Testis (tissue), 3 donors: Measurements from ENCODE around the gene LPCAT2. TPM values are rescaled to one million over a fixed set of nuclear protein-coding genes. Genes with fewer than 3 reads are reported as not detected.

Source experiments
- DNase-seq: peaks from one replicate; pipeline ENCODE4 v3.0.0-alpha.2; 2019
- H3K27ac ChIP-seq, 2 donors: fragments of 200-600 bp; sonication (generic); one replicate each; pipeline ENCODE4 v1.5.1; 2019
- H3K27me3 ChIP-seq: fragments of 200-600 bp; sonication (generic); one replicate; pipeline ENCODE4 v1.5.1; 2019
- H3K36me3 ChIP-seq: fragments of 200-600 bp; sonication (generic); one replicate; pipeline ENCODE4 v1.5.1; 2017; ENCODE audit warnings: low read depth; ENCODE audit errors: missing control alignments
- H3K4me1 ChIP-seq: fragments of 200-600 bp; sonication (generic); one replicate; pipeline ENCODE4 v1.5.1; 2019
- H3K4me3 ChIP-seq, 2 donors: fragments of 200-600 bp; sonication (generic); one replicate each; pipeline ENCODE4 v1.5.1; 2017 to 2019
- H3K9me3 ChIP-seq: fragments of 200-600 bp; sonication (generic); one replicate; pipeline ENCODE4 v1.5.1; 2017
- POLR2A ChIP-seq: fragments of 450-650 bp; IDR thresholded peaks from one replicate; pipeline ENCODE4 v1.6.1; 2017; ENCODE audit warnings: antibody characterized with exemption, mild to moderate bottlenecking, moderate library complexity
- WGBS, 2 donors: methylation state at CpG; one replicate each; pipeline ENCODE4 v1.1.5; 2018; 5-methylcytosine and 5-hydroxymethylcytosine counted together
- intact Hi-C: fragments of 100-400 bp; cut with DNase I; formaldehyde crosslinking; loops from one replicate; pipeline ENCODE4 v1.15.1; 2023; ENCODE audit warnings: low total_unique reads
- polyA plus RNA-seq: library from polyadenylated mRNA; stranded (reverse); fragments of 350-450 nt; fragmentation: Illumina TruSeq; extraction: RNeasy Lipid Tissue Mini Kit (QIAGEN cat#74804); gene quantifications from one replicate; pipeline ENCODE4 v1.2.3, GENCODE V29; 2014; ENCODE audit warnings: low read depth, low replicate concordance; ENCODE audit not compliant: insufficient read depth
- total RNA-seq, 2 donors: library from RNA; depleted of rRNA; stranded (reverse); fragments of >200 nt; gene quantifications; one replicate each; pipeline ENCODE4 v1.2.3, GENCODE V29; 2016
- TF ChIP-seq, protein P1 (sequence below), 3 experiments: fragments of 450-650 bp in 2 of 3; fragments of 200-600 bp in 1 of 3; sonication (generic) in 1 of 3; IDR thresholded peaks; one replicate each; pipeline ENCODE4 v1.5.1; 2016 to 2019; ENCODE audit warnings: antibody characterized with exemption in 3 of 3, mild to moderate bottlenecking in 2 of 3, moderate library complexity in 1 of 3

LPCAT2 gene
- total and polyA plus RNA-seq, 3 donors from 2014 or later, result 6.9 to 12.0 (median 8.5) TPM

DNA sequence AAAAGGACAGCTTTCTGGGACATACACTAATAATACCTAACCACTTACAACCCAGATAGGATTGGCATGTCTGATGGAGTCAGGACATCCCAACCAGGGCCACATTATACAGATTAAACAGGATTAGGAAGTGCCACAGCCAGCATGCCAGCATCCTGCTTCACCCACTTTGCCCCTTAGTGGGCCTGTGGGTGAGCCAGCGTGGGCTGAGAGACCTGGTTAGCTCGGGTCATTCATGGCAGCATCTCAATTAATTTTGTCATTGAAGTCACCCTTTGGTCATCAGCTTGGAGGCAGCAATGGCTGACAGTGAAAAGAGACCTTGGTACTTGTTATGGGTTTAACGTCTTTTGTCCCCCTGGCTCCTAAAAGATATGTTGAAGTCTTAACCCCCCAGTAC is 117.0 kb downstream of the LPCAT2 start:
- Histone ChIP-seq H3K4me3 (no peak overlapping the region), H3K27me3 (no peaks in the 10 kb centered on the region), H3K27ac (no peak overlapping the region), H3K36me3 (no peaks in the 10 kb centered on the region), H3K9me3 (no peaks in the 10 kb centered on the region), H3K4me1 (no peaks in the 10 kb centered on the region)
- WGBS, 2 donors, result 95 to 99% methylated on average over 3 of the region's 3 CpGs
- TF ChIP-seq POLR2A, result no peak
- TF ChIP-seq, protein P1, sequence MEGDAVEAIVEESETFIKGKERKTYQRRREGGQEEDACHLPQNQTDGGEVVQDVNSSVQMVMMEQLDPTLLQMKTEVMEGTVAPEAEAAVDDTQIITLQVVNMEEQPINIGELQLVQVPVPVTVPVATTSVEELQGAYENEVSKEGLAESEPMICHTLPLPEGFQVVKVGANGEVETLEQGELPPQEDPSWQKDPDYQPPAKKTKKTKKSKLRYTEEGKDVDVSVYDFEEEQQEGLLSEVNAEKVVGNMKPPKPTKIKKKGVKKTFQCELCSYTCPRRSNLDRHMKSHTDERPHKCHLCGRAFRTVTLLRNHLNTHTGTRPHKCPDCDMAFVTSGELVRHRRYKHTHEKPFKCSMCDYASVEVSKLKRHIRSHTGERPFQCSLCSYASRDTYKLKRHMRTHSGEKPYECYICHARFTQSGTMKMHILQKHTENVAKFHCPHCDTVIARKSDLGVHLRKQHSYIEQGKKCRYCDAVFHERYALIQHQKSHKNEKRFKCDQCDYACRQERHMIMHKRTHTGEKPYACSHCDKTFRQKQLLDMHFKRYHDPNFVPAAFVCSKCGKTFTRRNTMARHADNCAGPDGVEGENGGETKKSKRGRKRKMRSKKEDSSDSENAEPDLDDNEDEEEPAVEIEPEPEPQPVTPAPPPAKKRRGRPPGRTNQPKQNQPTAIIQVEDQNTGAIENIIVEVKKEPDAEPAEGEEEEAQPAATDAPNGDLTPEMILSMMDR (IDR thresholded peaks at IDR 0.05), result no peak
- no peak for DNase-seq
- intact Hi-C loops, result no loop called here

DNA sequence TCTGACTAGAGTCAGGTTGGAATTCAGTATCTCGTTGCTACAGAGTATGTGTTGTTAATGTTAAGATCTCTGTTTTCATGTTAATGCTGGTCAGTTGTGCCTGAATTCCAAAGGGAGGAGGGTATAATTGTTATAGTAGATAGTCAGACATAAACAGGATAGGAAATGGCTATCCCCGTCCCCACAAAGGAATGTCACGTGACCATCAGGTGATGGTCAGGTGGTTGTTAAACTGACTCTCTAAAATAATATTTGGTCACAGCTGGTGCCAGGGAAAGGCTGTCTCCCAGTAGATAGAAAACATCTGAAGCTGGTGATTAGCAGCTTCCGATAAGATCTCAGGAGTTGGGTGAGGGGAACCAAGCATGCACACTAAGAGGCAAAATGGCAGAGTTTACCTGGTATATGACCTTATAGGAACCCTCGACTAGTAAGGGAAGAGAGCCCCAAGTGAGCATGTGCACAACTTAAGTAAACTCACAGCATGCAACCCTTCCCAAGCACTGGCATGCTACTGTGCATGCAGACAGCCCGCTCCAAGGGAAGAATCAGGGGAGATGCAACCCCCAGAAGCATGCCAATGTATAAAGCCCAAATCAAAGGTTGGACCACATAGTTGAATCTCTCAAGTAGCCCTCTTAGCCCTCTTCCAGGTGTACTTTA is 119.6 kb downstream of the LPCAT2 start:
- TF ChIP-seq POLR2A, result no peak
- TF ChIP-seq, protein P1 (IDR thresholded peaks at IDR 0.05), result no peak
- Histone ChIP-seq H3K36me3 (no peaks in the 10 kb centered on the region), H3K4me1 (no peaks in the 10 kb centered on the region), H3K9me3 (no peaks in the 10 kb centered on the region), H3K4me3 (no peak overlapping the region), H3K27ac (no peak overlapping the region), H3K27me3 (no peaks in the 10 kb centered on the region)
- no peak for DNase-seq
- intact Hi-C loops, result no loop called here
- 78% methylated on average over 6 of the region's 6 CpGs for WGBS, 2 donors

DNA sequence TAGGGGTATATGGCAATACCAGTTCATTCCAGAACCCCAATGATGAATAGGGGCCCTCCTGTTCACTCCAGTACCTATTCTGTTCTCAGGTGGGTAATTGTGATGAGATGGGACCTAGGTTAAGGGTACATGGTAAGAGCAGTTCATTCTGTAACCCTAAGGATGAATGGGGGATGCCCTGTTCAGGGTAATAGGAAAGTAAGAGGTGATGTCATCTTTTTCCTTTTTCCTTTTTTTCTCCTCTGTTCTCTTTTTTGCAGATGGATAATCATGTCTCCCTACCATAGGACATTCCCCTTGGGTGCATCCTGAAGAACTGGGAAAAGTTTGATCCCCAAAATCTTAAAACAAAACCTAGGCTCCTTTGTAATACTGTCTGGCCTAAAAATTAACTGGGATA is 121.9 kb downstream of the LPCAT2 start:
- Histone ChIP-seq H3K27me3 (no peaks in the 10 kb centered on the region), H3K27ac (no peak overlapping the region), H3K36me3 (no peaks in the 10 kb centered on the region), H3K9me3 (no peaks in the 10 kb centered on the region), H3K4me3 (no peak overlapping the region), H3K4me1 (no peaks in the 10 kb centered on the region)
- no peak for DNase-seq
- intact Hi-C loops, result no loop called here
- no peak for TF ChIP-seq POLR2A
- TF ChIP-seq, protein P1 (IDR thresholded peaks at IDR 0.05), result no peak

- no peaks in the 10 kb centered on the region for H3K9me3 ChIP-seq
- no peaks in the 10 kb centered on the region for H3K27me3 ChIP-seq
- H3K4me3 ChIP-seq, result no peak overlapping the region
- TF ChIP-seq POLR2A, result no peak
- TF ChIP-seq, protein P1 (IDR thresholded peaks at IDR 0.05), result no peak
- intact Hi-C loops, result no loop called here
- DNase-seq, result no peak
- no peaks in the 10 kb centered on the region for H3K4me1 ChIP-seq
- H3K27ac ChIP-seq, result no peak overlapping the region
- H3K36me3 ChIP-seq, result no peaks in the 10 kb centered on the region
Observed at GRCh38 chr16:55632259-55632658, 123.4 kb downstream of the LPCAT2 start.

GRCh38 chr16:55634193-55634592 is 125.3 kb downstream of the LPCAT2 start:
- H3K27ac ChIP-seq, result no peak overlapping the region
- no peaks in the 10 kb centered on the region for H3K4me1 ChIP-seq
- intact Hi-C loops, result no loop called here
- H3K27me3 ChIP-seq, result no peaks in the 10 kb centered on the region
- no peak for DNase-seq
- H3K9me3 ChIP-seq, result no peaks in the 10 kb centered on the region
- no peaks in the 10 kb centered on the region for H3K36me3 ChIP-seq
- H3K4me3 ChIP-seq, result no peak overlapping the region
- TF ChIP-seq, protein P1 (IDR thresholded peaks at IDR 0.05), result no peak
- TF ChIP-seq POLR2A, result no peak
